Activated naive CD8-positive, alpha-beta T cell treated with anti-CD3 and anti-CD28 coated beads, Interleukin-2, amount 50 U/mL, for 24 hours (primary cell): ENCODE data around the gene MYOCOS.

Source experiments
- ATAC-seq: fragments of 150-1000 bp; cut with Tn5 transposase; one replicate; pipeline ENCODE4 v1.10.0; 2021
- DNase-seq: peaks from one replicate; pipeline ENCODE4 v3.0.0; 2021
- H3K27ac Mint-ChIP-seq: one replicate; pipeline ENCODE4 v1.8.0; 2021; ENCODE audit warnings: mild to moderate bottlenecking, mixed read lengths
- H3K27me3 Mint-ChIP-seq: one replicate; pipeline ENCODE4 v1.8.0; 2021; ENCODE audit warnings: mixed read lengths
- H3K36me3 Mint-ChIP-seq: one replicate; pipeline ENCODE4 v1.8.0; 2021; ENCODE audit warnings: low read depth, mixed read lengths
- H3K4me1 Mint-ChIP-seq: one replicate; pipeline ENCODE4 v1.8.0; 2021; ENCODE audit warnings: mixed read lengths
- H3K4me3 Mint-ChIP-seq: one replicate; pipeline ENCODE4 v1.8.0; 2021; ENCODE audit warnings: mild to moderate bottlenecking, moderate library complexity, mixed read lengths
- H3K9me3 Mint-ChIP-seq: one replicate; pipeline ENCODE4 v1.8.0; 2021; ENCODE audit warnings: mixed read lengths

The MYOCOS gene

GRCh38 chr1:171663036-171663853 is 41.2 kb downstream of the MYOCOS start:
- DNase-seq (no peak), ATAC-seq (no peak)
- Mint-ChIP-seq H3K27ac (no peak overlapping the region), H3K4me1 (no peaks in the 10 kb centered on the region), H3K4me3 (no peak overlapping the region), H3K27me3 (peaks cover 2% of the 10 kb centered on the region), H3K9me3 (no peaks in the 10 kb centered on the region), H3K36me3 (no peaks in the 10 kb centered on the region)

DNA sequence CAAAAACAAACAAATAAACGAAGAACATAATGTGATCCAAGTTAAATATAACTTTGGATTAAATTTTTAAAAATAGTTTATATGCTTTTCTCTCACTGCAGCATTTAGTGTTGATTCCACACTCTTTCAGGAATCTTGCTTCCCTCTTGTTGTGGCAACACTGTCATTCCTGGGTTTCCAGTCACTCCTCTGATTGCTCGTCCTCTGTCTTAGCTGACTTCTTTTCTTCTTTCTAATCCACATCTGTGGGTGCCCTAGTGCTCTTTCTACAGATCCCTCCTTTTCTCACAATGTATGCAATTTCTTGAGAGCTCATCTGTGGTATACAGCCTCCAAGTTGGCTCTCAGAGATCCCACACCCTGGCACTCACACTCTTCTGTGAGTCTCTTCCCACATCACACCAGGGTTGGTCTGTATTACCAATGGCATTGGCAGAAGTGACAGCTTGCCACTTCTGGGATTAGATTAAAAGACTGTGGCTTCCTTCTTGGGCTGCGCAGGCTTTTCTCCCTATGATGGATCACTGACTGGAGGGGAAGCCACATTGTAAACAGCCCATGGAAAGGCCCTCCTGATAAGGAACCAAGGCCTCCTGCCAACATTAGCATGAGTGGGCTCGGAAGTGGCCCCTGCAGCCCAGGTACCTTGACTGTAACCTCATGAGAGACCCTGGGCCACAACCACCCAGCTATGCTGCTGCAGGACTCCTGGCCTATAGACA is 42.0 kb downstream of the MYOCOS start:
- ATAC-seq (no peak), DNase-seq (no peak)
- Mint-ChIP-seq H3K9me3 (no peaks in the 10 kb centered on the region), H3K4me3 (no peak overlapping the region), H3K27ac (no peak overlapping the region), H3K4me1 (no peaks in the 10 kb centered on the region), H3K27me3 (peaks cover 2% of the 10 kb centered on the region), H3K36me3 (no peaks in the 10 kb centered on the region)

- DNase-seq (no peak), ATAC-seq (no peak)
- Mint-ChIP-seq H3K9me3 (no peaks in the 10 kb centered on the region), H3K4me1 (no peaks in the 10 kb centered on the region), H3K4me3 (no peak overlapping the region), H3K36me3 (no peaks in the 10 kb centered on the region), H3K27me3 (peaks cover 2% of the 10 kb centered on the region), H3K27ac (no peak overlapping the region)
Observed at GRCh38 chr1:171664976-171665375, 42.9 kb downstream of the MYOCOS start.

DNA sequence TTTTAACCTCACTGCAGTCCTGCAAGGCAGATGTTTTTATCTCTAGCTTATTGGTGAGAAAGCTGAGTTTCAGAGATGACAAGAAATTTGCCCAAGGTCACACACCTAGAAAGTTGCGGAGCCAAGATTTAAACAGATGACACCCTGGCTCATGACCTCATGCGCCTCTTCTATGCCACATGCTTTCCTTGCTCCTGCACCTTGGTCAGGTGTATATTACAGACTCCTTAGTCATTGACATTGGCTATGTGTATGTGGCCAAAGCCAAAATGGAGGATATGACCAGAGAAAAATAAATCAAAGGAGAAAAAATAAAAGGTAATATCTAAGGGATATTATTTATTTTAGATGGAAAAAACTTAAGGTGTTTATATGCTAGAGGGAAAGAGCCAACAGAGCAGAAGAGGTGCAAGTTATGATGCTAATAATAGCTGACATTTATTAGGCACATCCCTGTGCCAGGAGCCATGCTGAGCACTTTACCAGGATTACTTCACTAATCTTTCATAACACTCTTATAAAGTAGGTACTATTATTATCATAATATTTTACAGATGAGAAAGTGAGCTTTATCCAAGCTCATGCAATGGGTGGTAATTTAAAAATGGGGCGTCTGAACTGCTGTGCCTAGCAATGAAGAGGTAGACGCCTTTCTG is 44.2 kb downstream of the MYOCOS start:
- no peaks in the 10 kb centered on the region for H3K4me1 Mint-ChIP-seq
- H3K4me3 Mint-ChIP-seq, result no peak overlapping the region
- no peak overlapping the region for H3K27ac Mint-ChIP-seq
- no peaks in the 10 kb centered on the region for H3K9me3 Mint-ChIP-seq
- H3K36me3 Mint-ChIP-seq, result no peaks in the 10 kb centered on the region
- H3K27me3 Mint-ChIP-seq, result peaks cover 2% of the 10 kb centered on the region
- DNase-seq (no peak), ATAC-seq (no peak)

DNA sequence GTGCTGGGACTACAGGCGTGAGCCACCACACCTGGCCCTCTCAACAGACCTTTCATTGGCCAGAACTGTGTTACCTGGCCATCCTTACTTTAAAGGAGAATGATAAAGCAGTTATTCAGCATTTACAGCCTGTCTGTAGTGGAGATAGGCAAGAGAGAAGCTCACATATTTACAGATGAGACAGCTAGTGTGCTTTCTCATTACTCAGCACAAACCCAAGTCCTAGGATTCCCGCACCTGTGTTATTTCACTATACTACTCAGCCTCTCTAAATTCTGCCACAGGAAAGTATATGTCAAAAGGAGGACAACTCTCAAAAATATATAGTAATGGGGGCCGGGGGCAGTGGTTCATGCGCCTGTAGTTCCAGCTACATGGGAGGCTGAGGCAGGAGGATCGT is 46.3 kb downstream of the MYOCOS start:
- Mint-ChIP-seq H3K27me3 (peaks cover 2% of the 10 kb centered on the region), H3K9me3 (no peaks in the 10 kb centered on the region), H3K36me3 (no peaks in the 10 kb centered on the region), H3K4me1 (no peaks in the 10 kb centered on the region), H3K4me3 (no peak overlapping the region), H3K27ac (no peak overlapping the region)
- no peak for ATAC-seq
- DNase-seq, result no peak

DNA sequence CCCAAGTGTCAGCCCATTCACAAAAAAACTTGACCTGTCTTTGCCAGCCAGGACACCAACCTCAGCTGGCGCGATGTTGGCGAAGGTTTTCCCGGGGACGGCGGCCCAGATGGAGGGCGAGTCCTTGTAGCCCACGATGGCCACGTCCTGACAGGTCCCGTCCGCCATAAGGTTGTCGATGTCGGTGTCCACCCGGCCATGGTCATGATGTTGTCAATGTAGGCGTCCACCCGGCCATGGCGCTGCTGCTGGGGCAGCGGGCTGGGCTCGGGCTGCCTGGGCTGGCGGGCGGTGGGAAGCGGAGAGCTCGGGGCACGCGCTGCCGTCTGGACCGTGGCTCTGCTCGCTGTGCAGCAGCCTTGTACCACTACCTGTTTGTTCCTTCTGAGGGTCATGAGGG is 48.7 kb downstream of the MYOCOS start:
- peaks cover 2% of the 10 kb centered on the region for H3K27me3 Mint-ChIP-seq
- no peaks in the 10 kb centered on the region for H3K4me1 Mint-ChIP-seq
- H3K9me3 Mint-ChIP-seq, result no peaks in the 10 kb centered on the region
- DNase-seq (no peak), ATAC-seq (no peak)
- no peak overlapping the region for H3K27ac Mint-ChIP-seq
- no peaks in the 10 kb centered on the region for H3K36me3 Mint-ChIP-seq
- no peak overlapping the region for H3K4me3 Mint-ChIP-seq

- Mint-ChIP-seq H3K36me3 (no peaks in the 10 kb centered on the region), H3K27ac (no peak overlapping the region), H3K27me3 (no peaks in the 10 kb centered on the region), H3K4me3 (no peak overlapping the region), H3K9me3 (no peaks in the 10 kb centered on the region), H3K4me1 (no peaks in the 10 kb centered on the region)
- ATAC-seq, result no peak
- DNase-seq, result no peak
Observed at GRCh38 chr1:171674431-171675405, 52.7 kb downstream of the MYOCOS start.
